OCI-LY3 (cell line): ENCODE data around the gene UGT3A2.

Experiments
- H2AFZ ChIP-seq: fragments of 200-600, 300-600 bp; shearing (Covaris generic); 2 replicates; pipeline ENCODE4 v1.6.0; 2014; ENCODE audit warnings: antibody characterized with exemption, low read depth, low read length
- H3K27ac ChIP-seq: fragments of 200-600, 300-600 bp; sonication (generic); 2 replicates; pipeline ENCODE4 v1.5.1; 2014; ENCODE audit warnings: mild to moderate bottlenecking, low read length, moderate library complexity, mixed read lengths
- H3K27me3 ChIP-seq: fragments of 200-600, 300-600 bp; sonication (generic); 2 replicates; pipeline ENCODE4 v1.6.1; 2014; ENCODE audit warnings: low read depth, low read length, mixed read lengths
- H3K36me3 ChIP-seq: fragments of 200-600, 300-600 bp; sonication (generic); replicated peaks from 2 replicates; pipeline ENCODE3; 2014; ENCODE audit warnings: low read depth, low read length, mixed read lengths
- H3K4me1 ChIP-seq: fragments of 300-600, 200-600 bp; sonication (generic); 2 replicates; pipeline ENCODE4 v1.6.1; 2014; ENCODE audit warnings: low read length, mixed read lengths
- H3K4me2 ChIP-seq: fragments of 200-600, 300-600 bp; sonication (generic); 2 replicates; pipeline ENCODE4 v1.6.1; 2014; ENCODE audit warnings: low read length, mixed read lengths
- H3K4me3 ChIP-seq: fragments of 300-600, 200-600 bp; sonication (generic); 2 replicates; pipeline ENCODE4 v1.5.1; 2014; ENCODE audit warnings: antibody characterized with exemption, mild to moderate bottlenecking, low read length, moderate library complexity
- H3K79me2 ChIP-seq: fragments of 300-600, 200-600 bp; shearing (Covaris generic); 2 replicates; pipeline ENCODE4 v1.6.1; 2014; ENCODE audit warnings: mild to moderate bottlenecking, low read length, mixed read lengths
- H3K9ac ChIP-seq: fragments of 300-600, 200-600 bp; shearing (Covaris generic); 2 replicates; pipeline ENCODE4 v1.6.0; 2014; ENCODE audit warnings: mild to moderate bottlenecking, low read length, moderate library complexity
- H3K9me3 ChIP-seq: fragments of 200-600, 300-600 bp; shearing (Covaris generic); 2 replicates; pipeline ENCODE4 v1.6.1; 2014; ENCODE audit warnings: low read length, mixed read lengths; ENCODE audit not compliant: insufficient read depth
- H4K20me1 ChIP-seq: fragments of 200-600, 300-600 bp; sonication (generic); 2 replicates; pipeline ENCODE4 v1.6.1; 2016; ENCODE audit warnings: low read length, mixed read lengths; ENCODE audit not compliant: insufficient read depth
- EZH2phosphoT487 ChIP-seq: fragments of 200-600 bp; shearing (Covaris generic); IDR thresholded peaks from 2 replicates; pipeline ENCODE4 v1.6.1; 2018; ENCODE audit warnings: antibody characterized with exemption, mixed run types, low read depth
- TF ChIP-seq, protein P1 (sequence below): fragments of 200-600, 300-600 bp; sonication (generic); IDR thresholded peaks from 2 replicates; pipeline ENCODE4 v1.5.1; 2014; ENCODE audit warnings: antibody characterized with exemption, low read length, low read depth

The UGT3A2 gene, protein sequence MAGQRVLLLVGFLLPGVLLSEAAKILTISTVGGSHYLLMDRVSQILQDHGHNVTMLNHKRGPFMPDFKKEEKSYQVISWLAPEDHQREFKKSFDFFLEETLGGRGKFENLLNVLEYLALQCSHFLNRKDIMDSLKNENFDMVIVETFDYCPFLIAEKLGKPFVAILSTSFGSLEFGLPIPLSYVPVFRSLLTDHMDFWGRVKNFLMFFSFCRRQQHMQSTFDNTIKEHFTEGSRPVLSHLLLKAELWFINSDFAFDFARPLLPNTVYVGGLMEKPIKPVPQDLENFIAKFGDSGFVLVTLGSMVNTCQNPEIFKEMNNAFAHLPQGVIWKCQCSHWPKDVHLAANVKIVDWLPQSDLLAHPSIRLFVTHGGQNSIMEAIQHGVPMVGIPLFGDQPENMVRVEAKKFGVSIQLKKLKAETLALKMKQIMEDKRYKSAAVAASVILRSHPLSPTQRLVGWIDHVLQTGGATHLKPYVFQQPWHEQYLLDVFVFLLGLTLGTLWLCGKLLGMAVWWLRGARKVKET

DNA sequence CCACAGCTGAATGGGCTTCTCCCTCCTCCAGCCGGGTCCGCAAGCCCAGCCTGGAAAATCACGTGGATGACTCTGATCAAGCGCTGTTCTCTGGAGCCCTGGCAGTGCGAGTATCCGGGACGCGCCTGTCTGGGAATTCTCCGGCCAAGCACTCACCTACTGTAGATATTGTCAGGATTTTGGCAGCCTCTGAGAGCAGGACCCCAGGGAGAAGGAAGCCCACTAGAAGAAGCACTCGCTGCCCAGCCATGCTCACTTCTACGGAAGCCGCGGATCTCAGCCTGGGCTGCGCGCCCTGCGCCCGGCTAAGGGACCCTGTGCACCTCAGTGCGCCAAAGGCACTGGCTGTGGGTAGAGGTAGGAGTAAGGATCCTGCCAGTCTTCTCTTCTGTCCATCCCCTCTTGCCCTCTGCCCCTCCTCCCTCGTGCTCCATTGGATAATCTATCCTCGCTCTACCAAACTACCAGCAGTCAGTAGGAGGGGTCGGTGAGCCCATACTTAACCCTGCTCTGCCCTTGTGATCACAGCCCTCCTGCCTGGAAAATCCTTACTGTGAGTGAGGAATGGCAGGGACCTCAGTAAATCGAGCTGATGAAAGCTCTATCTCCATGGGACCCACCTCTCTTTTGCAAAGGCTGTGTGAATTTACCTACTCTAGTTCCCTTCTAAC is at the start of gene UGT3A2:
UGT3A2 (minus strand) TSS at position 343 of the 671 bp plus-strand sequence; CDS start at position 250, 93 bp downstream.
- TF ChIP-seq, protein P1, sequence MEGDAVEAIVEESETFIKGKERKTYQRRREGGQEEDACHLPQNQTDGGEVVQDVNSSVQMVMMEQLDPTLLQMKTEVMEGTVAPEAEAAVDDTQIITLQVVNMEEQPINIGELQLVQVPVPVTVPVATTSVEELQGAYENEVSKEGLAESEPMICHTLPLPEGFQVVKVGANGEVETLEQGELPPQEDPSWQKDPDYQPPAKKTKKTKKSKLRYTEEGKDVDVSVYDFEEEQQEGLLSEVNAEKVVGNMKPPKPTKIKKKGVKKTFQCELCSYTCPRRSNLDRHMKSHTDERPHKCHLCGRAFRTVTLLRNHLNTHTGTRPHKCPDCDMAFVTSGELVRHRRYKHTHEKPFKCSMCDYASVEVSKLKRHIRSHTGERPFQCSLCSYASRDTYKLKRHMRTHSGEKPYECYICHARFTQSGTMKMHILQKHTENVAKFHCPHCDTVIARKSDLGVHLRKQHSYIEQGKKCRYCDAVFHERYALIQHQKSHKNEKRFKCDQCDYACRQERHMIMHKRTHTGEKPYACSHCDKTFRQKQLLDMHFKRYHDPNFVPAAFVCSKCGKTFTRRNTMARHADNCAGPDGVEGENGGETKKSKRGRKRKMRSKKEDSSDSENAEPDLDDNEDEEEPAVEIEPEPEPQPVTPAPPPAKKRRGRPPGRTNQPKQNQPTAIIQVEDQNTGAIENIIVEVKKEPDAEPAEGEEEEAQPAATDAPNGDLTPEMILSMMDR, result no peak
- TF ChIP-seq EZH2phosphoT487, result no peak
- Histone ChIP-seq H3K36me3 (no peaks in the 10 kb centered on the region), H4K20me1 (no peaks in the 10 kb centered on the region), H3K9ac (no peak within 1 kb of the TSS), H3K4me2 (no peak within 1 kb of the TSS), H3K79me2 (no peaks in the 10 kb centered on the region), H3K9me3 (no peaks in the 10 kb centered on the region), H2AFZ (no peak within 1 kb of the TSS), H3K4me3 (no peak within 1 kb of the TSS), H3K4me1 (no peaks in the 10 kb centered on the region; the same call in 1 of the 2 replicates), H3K27me3 (no peaks in the 10 kb centered on the region), H3K27ac (no peak within 1 kb of the TSS)

DNA sequence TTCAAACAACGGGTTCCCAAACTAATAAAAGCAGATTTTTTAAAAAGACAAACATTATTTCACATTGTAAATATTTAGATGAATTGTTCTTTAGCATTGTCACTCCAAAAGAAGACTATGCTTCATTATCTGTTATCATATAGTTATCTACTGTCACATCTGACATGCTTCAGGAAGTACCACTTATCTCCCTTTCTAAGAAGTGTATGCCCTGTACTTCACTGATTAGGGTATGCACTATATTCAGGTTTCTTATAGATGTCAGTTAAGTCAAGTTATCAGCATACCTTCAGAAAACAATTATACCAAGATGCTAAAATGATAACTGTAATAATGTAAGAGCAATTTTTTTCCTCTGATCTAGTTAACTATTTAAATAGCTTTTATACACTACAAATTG is 44.6 kb upstream of the UGT3A2 start:
- H3K27ac ChIP-seq, result no peak overlapping the region
- peaks cover 4% of the 10 kb centered on the region; the same call in 1 of the 2 replicates for H3K4me1 ChIP-seq
- H3K79me2 ChIP-seq, result no peaks in the 10 kb centered on the region
- H3K27me3 ChIP-seq, result no peaks in the 10 kb centered on the region
- H3K9me3 ChIP-seq, result no peaks in the 10 kb centered on the region
- no peak overlapping the region for H2AFZ ChIP-seq
- no peaks in the 10 kb centered on the region for H4K20me1 ChIP-seq
- H3K4me3 ChIP-seq, result no peak overlapping the region
- no peak overlapping the region for H3K9ac ChIP-seq
- TF ChIP-seq, protein P1, result no peak
- no peak for TF ChIP-seq EZH2phosphoT487
- no peaks in the 10 kb centered on the region for H3K36me3 ChIP-seq
- H3K4me2 ChIP-seq, result no peak overlapping the region

DNA sequence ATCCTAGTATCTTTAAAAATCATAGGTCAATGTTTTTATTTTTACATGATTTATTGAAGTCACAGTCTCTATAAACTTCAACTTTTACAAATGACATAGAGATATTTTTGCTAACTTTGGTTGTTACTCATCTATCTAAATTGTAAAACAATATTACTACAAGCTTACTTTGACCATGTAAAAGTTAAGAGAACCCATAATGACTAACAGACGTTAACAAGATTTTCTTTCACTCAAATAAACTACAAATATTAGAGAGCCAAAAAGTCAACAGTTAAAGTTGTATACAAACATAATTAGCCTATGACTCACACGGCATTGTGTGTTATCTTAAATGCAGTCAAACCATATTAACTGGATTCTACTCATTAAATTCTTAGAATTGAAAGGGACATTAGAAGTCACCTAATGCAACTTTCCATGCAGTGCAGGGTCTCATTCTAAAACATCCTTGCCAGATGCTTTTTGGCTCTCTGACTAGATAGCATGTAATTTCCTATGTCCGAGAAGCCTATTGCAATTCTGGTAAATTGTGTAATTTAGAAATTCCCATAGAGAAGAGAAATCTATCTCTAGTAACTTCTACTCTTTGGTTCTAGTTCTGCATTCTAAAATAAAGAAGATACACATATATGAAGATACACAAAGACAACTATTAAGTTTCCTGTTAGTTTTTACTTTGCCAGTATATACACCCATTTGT is 42.2 kb upstream of the UGT3A2 start:
- H3K4me2 ChIP-seq, result no peak overlapping the region
- no peak overlapping the region for H3K4me3 ChIP-seq
- H3K4me1 ChIP-seq, result 0 out of 2 replicates have a peak, but pooled peaks cover 3% of the 10 kb centered on the region
- no peak overlapping the region for H3K27ac ChIP-seq
- no peak overlapping the region for H2AFZ ChIP-seq
- H3K9me3 ChIP-seq, result no peaks in the 10 kb centered on the region
- no peaks in the 10 kb centered on the region for H3K27me3 ChIP-seq
- TF ChIP-seq EZH2phosphoT487, result no peak
- TF ChIP-seq, protein P1, result no peak
- H3K9ac ChIP-seq, result no peak overlapping the region
- no peaks in the 10 kb centered on the region for H3K79me2 ChIP-seq
- no peaks in the 10 kb centered on the region for H4K20me1 ChIP-seq
- H3K36me3 ChIP-seq, result no peaks in the 10 kb centered on the region

DNA sequence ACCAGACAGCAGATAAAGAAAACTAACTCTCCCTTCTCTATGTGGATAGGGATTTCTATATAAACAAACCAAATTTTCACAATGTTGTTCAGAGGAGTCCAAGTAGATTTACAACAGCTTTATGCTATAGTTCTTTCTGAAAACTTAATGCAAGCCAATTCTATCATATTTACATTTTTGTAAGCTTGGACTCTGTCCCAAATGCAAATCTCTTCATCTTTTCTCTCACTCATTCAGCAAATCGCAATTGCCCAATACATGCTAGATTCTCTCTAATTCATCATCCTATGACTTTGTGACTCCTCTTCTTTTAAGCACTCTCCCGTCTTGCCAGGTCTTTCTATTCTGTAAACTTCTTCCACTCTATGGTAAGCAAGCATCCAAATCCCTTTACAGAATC is 39.1 kb upstream of the UGT3A2 start:
- no peaks in the 10 kb centered on the region for H3K27me3 ChIP-seq
- TF ChIP-seq, protein P1, result no peak
- TF ChIP-seq EZH2phosphoT487, result no peak

More for the DNA sequence above, 39.1 kb upstream of the UGT3A2 start:
- no peaks in the 10 kb centered on the region for H3K36me3 ChIP-seq
- no peak overlapping the region for H3K27ac ChIP-seq
- H2AFZ ChIP-seq, result no peak overlapping the region
- no peaks in the 10 kb centered on the region for H4K20me1 ChIP-seq
- H3K4me1 ChIP-seq, result 0 out of 2 replicates have a peak, but pooled peaks cover 3% of the 10 kb centered on the region
- H3K4me3 ChIP-seq, result no peak overlapping the region
- H3K79me2 ChIP-seq, result no peaks in the 10 kb centered on the region
- H3K4me2 ChIP-seq, result no peak overlapping the region
- no peak overlapping the region for H3K9ac ChIP-seq
- H3K9me3 ChIP-seq, result no peaks in the 10 kb centered on the region
